ENCODE results near the gene CDIP1.

DNA sequence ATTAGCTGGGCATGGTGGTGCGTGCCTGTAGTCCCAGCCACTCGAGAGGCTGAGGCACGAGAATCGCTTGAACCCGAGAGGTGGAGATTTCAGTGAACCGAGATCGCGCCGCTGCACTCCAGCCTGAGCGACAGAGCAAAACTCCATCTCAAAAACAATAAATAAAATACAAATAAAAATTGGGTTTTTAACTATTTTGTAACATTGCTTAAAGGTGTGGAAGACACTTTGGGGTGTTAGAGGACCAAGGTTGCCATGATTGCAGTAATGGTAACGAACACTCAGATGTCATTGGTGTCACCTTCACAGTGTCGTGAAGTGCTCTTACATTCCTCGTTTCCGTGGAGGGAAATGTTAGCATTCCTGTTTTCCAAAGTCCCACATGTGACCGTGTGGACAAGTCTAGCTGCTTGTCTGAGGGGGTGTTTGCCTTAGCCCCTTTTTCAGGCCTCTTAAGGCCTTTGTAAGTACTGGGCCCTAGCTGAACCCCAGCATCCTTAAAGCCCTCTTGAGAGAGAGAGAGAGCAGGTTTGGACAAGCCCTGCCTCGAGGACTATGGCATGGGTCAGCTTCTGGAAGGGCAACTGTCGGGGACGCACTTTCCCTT, 26.2 kb upstream of the CDIP1 start:
- TF ChIP-seq, protein P1, sequence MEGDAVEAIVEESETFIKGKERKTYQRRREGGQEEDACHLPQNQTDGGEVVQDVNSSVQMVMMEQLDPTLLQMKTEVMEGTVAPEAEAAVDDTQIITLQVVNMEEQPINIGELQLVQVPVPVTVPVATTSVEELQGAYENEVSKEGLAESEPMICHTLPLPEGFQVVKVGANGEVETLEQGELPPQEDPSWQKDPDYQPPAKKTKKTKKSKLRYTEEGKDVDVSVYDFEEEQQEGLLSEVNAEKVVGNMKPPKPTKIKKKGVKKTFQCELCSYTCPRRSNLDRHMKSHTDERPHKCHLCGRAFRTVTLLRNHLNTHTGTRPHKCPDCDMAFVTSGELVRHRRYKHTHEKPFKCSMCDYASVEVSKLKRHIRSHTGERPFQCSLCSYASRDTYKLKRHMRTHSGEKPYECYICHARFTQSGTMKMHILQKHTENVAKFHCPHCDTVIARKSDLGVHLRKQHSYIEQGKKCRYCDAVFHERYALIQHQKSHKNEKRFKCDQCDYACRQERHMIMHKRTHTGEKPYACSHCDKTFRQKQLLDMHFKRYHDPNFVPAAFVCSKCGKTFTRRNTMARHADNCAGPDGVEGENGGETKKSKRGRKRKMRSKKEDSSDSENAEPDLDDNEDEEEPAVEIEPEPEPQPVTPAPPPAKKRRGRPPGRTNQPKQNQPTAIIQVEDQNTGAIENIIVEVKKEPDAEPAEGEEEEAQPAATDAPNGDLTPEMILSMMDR (IDR thresholded peaks at IDR 0.05; ENCODE audit: poor library complexity): no peak
- no peak for TF ChIP-seq EZH2phosphoT487 (IDR thresholded peaks at IDR 0.05; ENCODE audit: low read depth, severe bottlenecking, unreplicated experiment)
